Loucy (cell line): ENCODE results near the gene AQP7.

Experiments
- H2AFZ ChIP-seq: fragments of 200-600 bp; sonication (generic); 2 replicates; pipeline ENCODE4 v1.6.0; 2016; ENCODE audit warnings: antibody characterized with exemption, mild to moderate bottlenecking, low read length, moderate library complexity
- H3F3A ChIP-seq: fragments of 200-600 bp; 2 replicates; pipeline ENCODE4 v1.6.0; 2016; ENCODE audit warnings: antibody characterized with exemption, low read depth, mild to moderate bottlenecking
- H3K27me3 ChIP-seq: fragments of 200-600 bp; sonication (generic); 2 replicates; pipeline ENCODE4 v1.6.1; 2014; ENCODE audit warnings: low read length, mild to moderate bottlenecking; ENCODE audit not compliant: insufficient read depth, poor library complexity, severe bottlenecking
- H3K36me3 ChIP-seq: fragments of 200-600 bp; sonication (generic); 2 replicates; pipeline ENCODE4 v1.6.1; 2016; ENCODE audit warnings: low read length; ENCODE audit not compliant: insufficient read depth
- H3K4me1 ChIP-seq: fragments of 200-600 bp; sonication (generic); 2 replicates; pipeline ENCODE4 v1.5.1; 2014; ENCODE audit warnings: low read length, mild to moderate bottlenecking; ENCODE audit not compliant: insufficient read depth, poor library complexity, severe bottlenecking
- H3K4me2 ChIP-seq: fragments of 200-600 bp; sonication (generic); 2 replicates; pipeline ENCODE4 v1.6.0; 2014; ENCODE audit warnings: antibody characterized with exemption, low read length, low read depth, mild to moderate bottlenecking; ENCODE audit not compliant: poor library complexity, severe bottlenecking
- H3K4me3 ChIP-seq: fragments of 200-600 bp; sonication (generic); 2 replicates; pipeline ENCODE4 v1.5.1; 2014; ENCODE audit warnings: low read length, mild to moderate bottlenecking, mixed read lengths; ENCODE audit not compliant: poor library complexity, severe bottlenecking
- H3K79me2 ChIP-seq: fragments of 200-600 bp; sonication (generic); 2 replicates; pipeline ENCODE4 v1.6.1; 2014; ENCODE audit warnings: low read length; ENCODE audit not compliant: insufficient read depth
- H3K9ac ChIP-seq: fragments of 200-600 bp; sonication (generic); 2 replicates; pipeline ENCODE4 v1.6.0; 2014; ENCODE audit warnings: mild to moderate bottlenecking, low read depth, low read length, moderate library complexity; ENCODE audit not compliant: poor library complexity, severe bottlenecking
- H3K9me2 ChIP-seq: fragments of 200-600 bp; sonication (generic); replicated peaks from 2 replicates; pipeline ENCODE4 v1.6.1; 2016; ENCODE audit warnings: low read depth, low read length, mixed read lengths
- H3K9me3 ChIP-seq: fragments of 200-600 bp; sonication (generic); 2 replicates; pipeline ENCODE4 v1.6.1; 2014; ENCODE audit warnings: mild to moderate bottlenecking, antibody characterized with exemption, low read length, low read depth; ENCODE audit not compliant: insufficient read depth
- H4K20me1 ChIP-seq: fragments of 200-600 bp; sonication (generic); 2 replicates; pipeline ENCODE4 v1.6.0; 2014; ENCODE audit warnings: antibody characterized with exemption, low read length, mild to moderate bottlenecking; ENCODE audit not compliant: insufficient read depth, poor library complexity, severe bottlenecking
- CTCF ChIP-seq: fragments of 200-600 bp; sonication (generic); conservative IDR thresholded peaks from 2 replicates; pipeline ENCODE4 v1.5.1; 2014; ENCODE audit warnings: mild to moderate bottlenecking, antibody characterized with exemption, low read length
- EZH2phosphoT487 ChIP-seq: fragments of 200-600 bp; IDR thresholded peaks from 2 replicates; pipeline ENCODE4 v1.6.1; 2018; ENCODE audit warnings: antibody characterized with exemption, mild to moderate bottlenecking, moderate library complexity, borderline replicate concordance

The AQP7 gene

DNA sequence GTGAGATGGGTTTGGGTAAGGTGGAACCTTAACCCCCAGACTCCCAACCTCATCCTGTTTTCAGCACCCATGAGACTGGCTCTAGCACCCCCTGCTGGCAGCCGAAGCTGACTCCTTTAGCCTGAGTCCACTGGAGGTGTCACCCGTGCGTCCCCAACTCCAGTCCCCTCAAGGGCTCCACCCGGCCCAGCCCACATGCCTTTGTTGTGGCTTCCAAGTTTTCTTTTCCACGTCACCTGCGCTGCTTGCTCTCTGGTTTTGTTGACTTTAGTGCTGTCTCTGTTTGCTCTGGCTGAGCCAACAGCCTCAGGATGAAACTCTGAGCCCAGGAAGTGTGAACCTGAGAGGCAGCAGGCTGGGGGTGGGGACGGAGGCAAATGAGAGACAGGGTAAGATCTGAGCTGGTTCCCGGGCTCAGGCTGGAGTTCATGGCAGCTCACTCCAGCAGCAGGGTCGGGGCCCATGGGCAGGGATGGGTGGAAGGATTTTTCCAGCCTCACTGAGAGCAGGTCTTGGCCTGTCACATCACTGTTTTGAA is 13.2 kb upstream of the AQP7 start:
- H4K20me1 ChIP-seq, result no peaks in the 10 kb centered on the region
- peak overlapping the region; percentile 85 for H2AFZ ChIP-seq
- H3K9me3 ChIP-seq, result no peaks in the 10 kb centered on the region
- H3K79me2 ChIP-seq, result no peaks in the 10 kb centered on the region
- peak overlapping the region; percentile 53 for H3K4me2 ChIP-seq
- H3K4me1 ChIP-seq, result peaks cover 3% of the 10 kb centered on the region
- H3K36me3 ChIP-seq, result no peaks in the 10 kb centered on the region
- peak overlapping the region; percentile 14 for H3K4me3 ChIP-seq
- H3K9ac ChIP-seq, result no peak overlapping the region
- H3F3A ChIP-seq, result no peaks in the 10 kb centered on the region
- TF ChIP-seq CTCF, result peak; percentile 93
- TF ChIP-seq EZH2phosphoT487, result no peak
- no peaks in the 10 kb centered on the region for H3K27me3 ChIP-seq
- H3K9me2 ChIP-seq, result no peaks in the 10 kb centered on the region

GRCh38 chr9:33414889-33415500 is 12.6 kb upstream of the AQP7 start:
- H3K27me3 ChIP-seq, result no peaks in the 10 kb centered on the region
- no peaks in the 10 kb centered on the region for H3K9me2 ChIP-seq
- TF ChIP-seq CTCF (no peak), EZH2phosphoT487 (no peak)
- H3K36me3 ChIP-seq, result no peaks in the 10 kb centered on the region
- H4K20me1 ChIP-seq, result no peaks in the 10 kb centered on the region
- no peaks in the 10 kb centered on the region for H3F3A ChIP-seq
- H3K79me2 ChIP-seq, result no peaks in the 10 kb centered on the region
- no peak overlapping the region for H3K9ac ChIP-seq
- H2AFZ ChIP-seq, result peak overlapping the region; percentile 85; the same call in 1 of the 2 replicates
- no peak overlapping the region for H3K4me3 ChIP-seq
- peaks cover 3% of the 10 kb centered on the region for H3K4me1 ChIP-seq
- no peaks in the 10 kb centered on the region for H3K9me3 ChIP-seq
- H3K4me2 ChIP-seq, result no peak overlapping the region

DNA sequence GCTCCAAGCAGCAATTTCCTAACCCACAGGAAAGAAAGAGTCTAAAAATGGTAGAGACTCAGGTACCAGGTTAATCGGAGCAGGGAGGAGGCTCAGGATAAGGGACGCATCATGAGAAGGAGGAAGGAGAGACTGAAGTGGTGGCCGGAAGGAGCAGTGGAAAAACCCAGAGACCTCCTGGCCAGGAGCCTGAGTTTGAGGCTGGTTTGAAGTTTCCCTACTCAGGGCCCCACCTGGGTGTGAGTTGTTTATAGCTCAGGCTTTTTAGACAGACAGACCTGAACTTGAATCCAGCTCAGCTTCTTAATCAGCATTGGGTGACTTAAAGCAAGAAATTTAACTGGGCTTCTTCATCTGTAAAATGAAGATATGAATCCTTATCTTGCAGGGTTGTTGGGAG is 11.9 kb upstream of the AQP7 start:
- Histone ChIP-seq H3F3A (no peaks in the 10 kb centered on the region), H4K20me1 (no peaks in the 10 kb centered on the region), H3K4me3 (no peak overlapping the region), H3K36me3 (no peaks in the 10 kb centered on the region), H3K9me3 (no peaks in the 10 kb centered on the region), H3K4me2 (no peak overlapping the region), H3K4me1 (peaks cover 3% of the 10 kb centered on the region), H2AFZ (peak overlapping the region; percentile 4; the same call in 1 of the 2 replicates), H3K9ac (no peak overlapping the region), H3K79me2 (no peaks in the 10 kb centered on the region), H3K27me3 (no peaks in the 10 kb centered on the region), H3K9me2 (no peaks in the 10 kb centered on the region)
- no peak for TF ChIP-seq EZH2phosphoT487
- no peak for TF ChIP-seq CTCF
